Hepatocyte (in vitro differentiated cells): ENCODE measurements around the gene GNB3. TPM values are rescaled to one million over a fixed set of nuclear protein-coding genes. Genes with fewer than 3 reads are reported as not detected.
A peak's percentile ranks its signal among the peaks of the same experiment; 100 is the strongest.

Experiments used
- DNase-seq: peaks from one replicate; pipeline ENCODE4 v3.0.0-alpha.2; 2016; ENCODE audit warnings: low spot score
- H2AFZ ChIP-seq: fragments of 200-600 bp; sonication (generic); 2 replicates; pipeline ENCODE4 v1.6.0; 2016; ENCODE audit warnings: antibody characterized with exemption, mild to moderate bottlenecking
- H3K27ac ChIP-seq: fragments of 200-600 bp; sonication (generic); 2 replicates; pipeline ENCODE4 v1.5.1; 2016; ENCODE audit warnings: mild to moderate bottlenecking
- H3K27me3 ChIP-seq: fragments of 200-600 bp; sonication (generic); 2 replicates; pipeline ENCODE4 v1.6.1; 2016
- H3K36me3 ChIP-seq: fragments of 200-600 bp; sonication (generic); replicated peaks from 2 replicates; pipeline ENCODE4 v1.5.1; 2016; ENCODE audit warnings: low read depth; ENCODE audit not compliant: insufficient read depth
- H3K4me1 ChIP-seq: fragments of 200-600 bp; sonication (generic); 2 replicates; pipeline ENCODE4 v1.5.1; 2016; ENCODE audit warnings: mild to moderate bottlenecking, moderate library complexity; ENCODE audit not compliant: insufficient read depth
- H3K4me2 ChIP-seq: fragments of 200-600 bp; sonication (generic); 2 replicates; pipeline ENCODE4 v1.6.0; 2016
- H3K4me3 ChIP-seq: fragments of 200-600 bp; sonication (generic); 2 replicates; pipeline ENCODE4 v1.5.1; 2016; ENCODE audit warnings: mild to moderate bottlenecking
- H3K79me2 ChIP-seq: fragments of 200-600 bp; sonication (generic); 2 replicates; pipeline ENCODE4 v1.6.0; 2017; ENCODE audit warnings: mild to moderate bottlenecking
- H3K9me2 ChIP-seq: fragments of 200-600 bp; sonication (generic); replicated peaks from 2 replicates; pipeline ENCODE4 v1.6.0; 2017; ENCODE audit warnings: mild to moderate bottlenecking; ENCODE audit not compliant: insufficient read depth
- H3K9me3 ChIP-seq: fragments of 200-600 bp; sonication (generic); 2 replicates; pipeline ENCODE4 v1.5.1; 2016; ENCODE audit warnings: low read depth, mild to moderate bottlenecking
- H4K20me1 ChIP-seq: fragments of 200-600 bp; sonication (generic); 2 replicates; pipeline ENCODE4 v1.6.0; 2016; ENCODE audit warnings: mild to moderate bottlenecking; ENCODE audit not compliant: insufficient read depth, poor library complexity, severe bottlenecking
- EZH2 ChIP-seq: fragments of 200-600 bp; sonication (generic); IDR thresholded peaks from 2 replicates; pipeline ENCODE4 v1.6.1; 2016; ENCODE audit warnings: antibody characterized with exemption, mild to moderate bottlenecking, borderline replicate concordance
- EZH2phosphoT487 ChIP-seq: fragments of 200-600 bp; sonication (generic); IDR thresholded peaks from one replicate; pipeline ENCODE4 v1.6.1; 2018; ENCODE audit warnings: antibody characterized with exemption, mild to moderate bottlenecking, low read depth, moderate library complexity; ENCODE audit not compliant: unreplicated experiment, severe bottlenecking
- WGBS: methylation state at CpG from one replicate; pipeline ENCODE4 v1.1.6; 2016; ENCODE audit warnings: low lambda C conversion rate; ENCODE audit errors: missing lambda C conversion rate; 5-methylcytosine and 5-hydroxymethylcytosine counted together
- polyA plus RNA-seq: library from polyadenylated mRNA; unstranded; fragments of >200 nt; fragmentation: Nextera tagmentation; extraction: Ambion mirVana; gene quantifications from 2 replicates; pipeline ENCODE4 v1.2.1, GENCODE V29; 2016
- total RNA-seq: library from RNA; depleted of rRNA; stranded (reverse); fragments of >200 nt; gene quantifications from 2 replicates; pipeline ENCODE4 v1.2.3, GENCODE V29; 2014
- TF ChIP-seq, protein P1 (sequence below): fragments of 200-600 bp; sonication (generic); IDR thresholded peaks from 2 replicates; pipeline ENCODE4 v1.5.1; 2016; ENCODE audit warnings: antibody characterized with exemption, mild to moderate bottlenecking; ENCODE audit not compliant: poor library complexity

GNB3 gene
- total and polyA plus RNA-seq, 2 experiments from 2014 or later, result 2.6 to 10.2 TPM

GRCh38 chr12:6840330-6840729 is 395 bp upstream of the GNB3 start:
- H3K4me2 ChIP-seq, result peak overlapping the region; percentile 3
- H4K20me1 ChIP-seq, result no peaks in the 10 kb centered on the region
- H3K4me3 ChIP-seq, result no peak overlapping the region
- no peaks in the 10 kb centered on the region for H3K4me1 ChIP-seq
- H3K79me2 ChIP-seq, result no peaks in the 10 kb centered on the region
- no peak overlapping the region for H2AFZ ChIP-seq
- H3K9me3 ChIP-seq, result no peaks in the 10 kb centered on the region
- H3K9me2 ChIP-seq, result no peaks in the 10 kb centered on the region
- no peak for TF ChIP-seq EZH2
- TF ChIP-seq, protein P1, sequence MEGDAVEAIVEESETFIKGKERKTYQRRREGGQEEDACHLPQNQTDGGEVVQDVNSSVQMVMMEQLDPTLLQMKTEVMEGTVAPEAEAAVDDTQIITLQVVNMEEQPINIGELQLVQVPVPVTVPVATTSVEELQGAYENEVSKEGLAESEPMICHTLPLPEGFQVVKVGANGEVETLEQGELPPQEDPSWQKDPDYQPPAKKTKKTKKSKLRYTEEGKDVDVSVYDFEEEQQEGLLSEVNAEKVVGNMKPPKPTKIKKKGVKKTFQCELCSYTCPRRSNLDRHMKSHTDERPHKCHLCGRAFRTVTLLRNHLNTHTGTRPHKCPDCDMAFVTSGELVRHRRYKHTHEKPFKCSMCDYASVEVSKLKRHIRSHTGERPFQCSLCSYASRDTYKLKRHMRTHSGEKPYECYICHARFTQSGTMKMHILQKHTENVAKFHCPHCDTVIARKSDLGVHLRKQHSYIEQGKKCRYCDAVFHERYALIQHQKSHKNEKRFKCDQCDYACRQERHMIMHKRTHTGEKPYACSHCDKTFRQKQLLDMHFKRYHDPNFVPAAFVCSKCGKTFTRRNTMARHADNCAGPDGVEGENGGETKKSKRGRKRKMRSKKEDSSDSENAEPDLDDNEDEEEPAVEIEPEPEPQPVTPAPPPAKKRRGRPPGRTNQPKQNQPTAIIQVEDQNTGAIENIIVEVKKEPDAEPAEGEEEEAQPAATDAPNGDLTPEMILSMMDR, result no peak
- TF ChIP-seq EZH2phosphoT487, result no peak
- no peak overlapping the region for H3K27ac ChIP-seq
- no peaks in the 10 kb centered on the region for H3K36me3 ChIP-seq
- no peak for DNase-seq
- WGBS, result 43% methylated on average over 1 of the region's 1 CpG
- no peaks in the 10 kb centered on the region for H3K27me3 ChIP-seq

GRCh38 chr12:6842075-6842474 is 1.4 kb downstream of the GNB3 start:
- no peaks in the 10 kb centered on the region for H3K9me3 ChIP-seq
- no peaks in the 10 kb centered on the region for H3K79me2 ChIP-seq
- no peaks in the 10 kb centered on the region for H3K4me1 ChIP-seq
- no peak overlapping the region for H2AFZ ChIP-seq
- WGBS, result 56% methylated on average over 4 of the region's 4 CpGs
- H3K4me2 ChIP-seq, result no peak overlapping the region
- no peaks in the 10 kb centered on the region for H3K9me2 ChIP-seq
- no peaks in the 10 kb centered on the region for H4K20me1 ChIP-seq
- no peak for DNase-seq
- no peak for TF ChIP-seq EZH2
- TF ChIP-seq EZH2phosphoT487, result no peak
- TF ChIP-seq, protein P1, result no peak
- no peak overlapping the region for H3K27ac ChIP-seq
- no peaks in the 10 kb centered on the region for H3K36me3 ChIP-seq
- no peak overlapping the region for H3K4me3 ChIP-seq
- H3K27me3 ChIP-seq, result no peaks in the 10 kb centered on the region

- H3K36me3 ChIP-seq, result no peaks in the 10 kb centered on the region
- H3K9me2 ChIP-seq, result no peaks in the 10 kb centered on the region
- no peaks in the 10 kb centered on the region for H3K4me1 ChIP-seq
- no peak for TF ChIP-seq EZH2
- TF ChIP-seq EZH2phosphoT487, result no peak
- TF ChIP-seq, protein P1, result no peak
- no peak overlapping the region for H3K4me2 ChIP-seq
- WGBS, result 74% methylated on average over 16 of the region's 16 CpGs
- H2AFZ ChIP-seq, result no peak overlapping the region
- H3K27me3 ChIP-seq, result no peaks in the 10 kb centered on the region
- no peaks in the 10 kb centered on the region for H3K79me2 ChIP-seq
- H3K27ac ChIP-seq, result no peak overlapping the region
- no peak overlapping the region for H3K4me3 ChIP-seq
- no peaks in the 10 kb centered on the region for H4K20me1 ChIP-seq
- no peak for DNase-seq
- H3K9me3 ChIP-seq, result no peaks in the 10 kb centered on the region
Observed at GRCh38 chr12:6843118-6843902, 2.6 kb downstream of the GNB3 start.
